AG08396 (cell line): ENCODE data around the gene CAPN9.
"Not testable (repeated sequence)": the region's sequence is repeated elsewhere in the genome, so short reads cannot be mapped to it uniquely, and the experiment has no call there.

Source experiments
- DNase-seq: peaks from one replicate; pipeline ENCODE4 v3.0.0; 2012; ENCODE audit warnings: low spot score, mixed read lengths

The CAPN9 gene

GRCh38 chr1:230747127-230747730 is at the start of gene CAPN9:
CAPN9 (plus strand) TSS chr1:230747388; CDS start chr1:230747497, 109 bp downstream.
- no peak for DNase-seq

- no peak for DNase-seq
These were observed 49.1 kb upstream of the CAPN9 start for GRCh38 chr1:230698130-230698529.

- DNase-seq, result not testable (repeated sequence)
These were observed 48.2 kb upstream of the CAPN9 start for GRCh38 chr1:230698964-230699363.

- DNase-seq, result no peak
These were observed 47.5 kb upstream of the CAPN9 start for GRCh38 chr1:230699716-230700115.

- DNase-seq, result no peak
These were observed 47.1 kb upstream of the CAPN9 start for GRCh38 chr1:230700132-230700531.

GRCh38 chr1:230701434-230701833 is 45.8 kb upstream of the CAPN9 start:
- no peak for DNase-seq

GRCh38 chr1:230701895-230702768 is 45.1 kb upstream of the CAPN9 start:
- no peak for DNase-seq

GRCh38 chr1:230702934-230703678 is 44.1 kb upstream of the CAPN9 start:
- DNase-seq, result no peak

GRCh38 chr1:230703679-230704385 is 43.4 kb upstream of the CAPN9 start:
- no peak for DNase-seq

GRCh38 chr1:230704830-230705229 is 42.4 kb upstream of the CAPN9 start:
- no peak for DNase-seq

- DNase-seq, result no peak
These were observed 41.7 kb upstream of the CAPN9 start for GRCh38 chr1:230705289-230706019.

GRCh38 chr1:230706020-230706699 is 41.0 kb upstream of the CAPN9 start:
- no peak for DNase-seq

- no peak for DNase-seq
These were observed 40.1 kb upstream of the CAPN9 start for GRCh38 chr1:230706887-230707731.

GRCh38 chr1:230707732-230708630 is 39.2 kb upstream of the CAPN9 start:
- no peak for DNase-seq

- DNase-seq, result no peak
These were observed 38.3 kb upstream of the CAPN9 start for GRCh38 chr1:230708631-230709580.

GRCh38 chr1:230709619-230710542 is 37.3 kb upstream of the CAPN9 start:
- no peak for DNase-seq

GRCh38 chr1:230710543-230710904 is 36.7 kb upstream of the CAPN9 start:
- no peak for DNase-seq
